GM19467 (cell line): Measurements from ENCODE around the gene SHLD1.

ENCODE experiments used
- ATAC-seq: cut with Tn5 transposase; IDR thresholded peaks from one replicate; pipeline ENCODE4 v1.9.1; 2021; ENCODE audit warnings: mild to moderate bottlenecking, moderate library complexity; ENCODE audit not compliant: unreplicated experiment

Gene SHLD1

GRCh38 chr20:5811746-5812145 is 61.5 kb downstream of the SHLD1 start:
- no peak for ATAC-seq

DNA sequence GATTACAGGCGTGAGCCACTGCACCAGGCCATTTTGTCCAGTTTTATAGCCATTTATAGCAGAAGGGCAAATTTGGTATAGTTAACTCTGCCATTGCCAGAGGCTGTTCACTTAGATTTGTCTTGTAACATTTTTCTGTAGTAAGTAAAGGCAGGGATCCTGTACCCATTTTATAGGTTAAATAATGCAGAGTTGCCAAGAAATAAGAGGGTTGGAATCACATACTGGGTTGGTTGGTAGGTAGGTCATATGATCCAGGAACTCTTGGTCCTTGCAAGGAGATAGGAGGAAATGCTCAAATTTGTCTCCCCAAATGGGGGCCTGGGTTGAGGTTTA is 68.1 kb downstream of the SHLD1 start:
- ATAC-seq, result no peak

DNA sequence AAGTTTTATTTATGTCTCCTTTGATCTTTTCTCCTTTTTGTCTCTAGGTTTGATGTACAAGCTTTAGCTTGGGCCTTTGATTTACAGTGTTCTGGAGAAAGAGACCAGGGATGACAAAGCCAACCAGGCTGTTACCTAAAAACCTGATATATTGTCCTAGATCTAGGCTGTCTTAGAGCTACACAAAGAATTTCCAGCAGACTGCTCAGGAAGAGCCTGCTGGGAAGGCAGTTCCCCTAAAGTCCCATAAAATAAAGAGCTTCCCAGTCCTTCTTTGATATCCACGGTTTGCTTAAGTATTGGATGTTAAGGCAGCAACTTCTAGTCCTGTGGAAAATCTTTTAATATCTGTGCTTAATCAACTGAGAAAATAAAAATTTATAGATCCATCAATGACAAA is 70.5 kb downstream of the SHLD1 start:
- no peak for ATAC-seq

- no peak for ATAC-seq
These were observed 71.5 kb downstream of the SHLD1 start for GRCh38 chr20:5821627-5822215.

GRCh38 chr20:5822569-5822968 is 72.4 kb downstream of the SHLD1 start:
- ATAC-seq, result no peak

DNA sequence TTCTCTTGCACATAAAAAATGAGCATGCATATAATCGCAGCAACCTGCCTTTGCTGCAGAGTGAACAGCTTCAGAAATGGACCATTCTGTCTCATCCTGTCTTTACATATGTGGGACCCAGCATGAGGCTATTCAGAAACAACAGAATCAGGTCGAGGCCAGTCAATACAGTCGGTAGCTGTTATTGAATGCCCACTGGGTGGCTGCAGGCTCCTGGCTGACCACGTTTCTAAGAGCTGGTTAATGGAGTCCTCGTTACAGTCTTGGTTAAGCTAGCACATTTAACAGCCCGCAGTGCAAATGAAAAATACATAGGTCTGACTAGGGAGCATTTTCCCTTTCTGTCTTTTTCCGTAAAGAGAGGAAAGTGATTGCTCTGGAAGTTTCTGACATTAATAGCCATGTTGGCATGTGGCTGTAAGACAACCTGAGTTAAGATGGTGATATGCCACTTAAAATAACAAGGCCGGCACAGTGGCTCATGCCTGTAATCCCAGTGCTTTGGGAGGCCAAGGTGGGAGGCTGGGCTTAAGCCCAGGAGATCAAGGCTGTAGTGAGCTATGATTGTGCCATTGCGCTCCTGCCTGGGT is 75.0 kb downstream of the SHLD1 start:
- ATAC-seq, result no peak

GRCh38 chr20:5827098-5827853 is 77.1 kb downstream of the SHLD1 start:
- no peak for ATAC-seq

DNA sequence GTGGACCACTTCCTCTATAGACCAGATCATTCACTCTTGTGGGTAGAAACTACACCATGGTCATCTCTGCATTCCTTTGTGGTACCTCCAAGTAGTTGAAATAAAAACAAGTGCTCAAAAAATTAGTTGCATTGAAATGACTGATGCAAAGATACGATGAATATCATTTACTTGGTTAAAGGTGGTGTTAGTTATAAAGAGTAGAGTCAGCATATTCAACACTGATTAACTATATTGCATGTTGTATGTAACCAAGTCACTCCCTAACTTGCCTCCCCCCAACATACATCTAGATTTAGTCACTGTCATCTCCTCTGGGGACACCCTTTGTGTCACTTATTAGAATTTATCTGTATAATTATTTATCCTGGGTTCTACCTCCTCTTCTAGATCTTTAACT is 77.7 kb downstream of the SHLD1 start:
- ATAC-seq, result no peak

GRCh38 chr20:5829241-5829809 is 79.1 kb downstream of the SHLD1 start:
- ATAC-seq, result no peak

DNA sequence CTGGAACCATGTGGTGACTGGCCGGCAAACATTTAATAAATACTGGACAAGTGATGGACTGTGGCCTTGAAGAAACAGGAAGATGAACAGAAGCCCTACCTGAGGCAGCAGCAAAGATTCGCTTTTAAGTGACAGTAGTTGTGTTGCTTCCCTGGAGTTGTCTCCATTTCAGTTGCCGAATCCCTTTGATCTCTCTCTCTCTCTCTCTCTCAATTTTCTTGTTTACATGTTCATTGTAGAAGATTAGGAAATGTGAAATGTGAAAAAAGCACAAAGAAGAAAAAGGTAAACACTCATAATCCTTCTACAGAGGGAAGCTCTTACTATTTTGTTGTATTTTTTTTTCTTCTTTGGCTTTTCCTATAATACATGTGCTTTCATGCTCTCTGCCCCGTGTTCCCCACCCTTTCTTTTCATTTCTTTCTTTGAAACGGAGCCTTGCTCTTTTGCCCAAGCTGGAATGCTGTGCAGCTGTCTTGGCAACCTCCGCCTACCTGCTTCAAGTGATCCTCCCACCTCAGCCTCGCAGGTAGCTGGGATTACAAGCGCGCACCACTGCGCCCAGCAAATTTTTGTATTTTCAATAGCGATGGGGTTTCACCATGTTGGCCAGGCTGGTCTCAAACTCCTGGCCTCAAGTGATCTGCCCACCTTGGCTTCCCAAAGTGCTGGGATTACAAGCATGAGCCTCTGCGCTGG is 81.5 kb downstream of the SHLD1 start:
- no peak for ATAC-seq

DNA sequence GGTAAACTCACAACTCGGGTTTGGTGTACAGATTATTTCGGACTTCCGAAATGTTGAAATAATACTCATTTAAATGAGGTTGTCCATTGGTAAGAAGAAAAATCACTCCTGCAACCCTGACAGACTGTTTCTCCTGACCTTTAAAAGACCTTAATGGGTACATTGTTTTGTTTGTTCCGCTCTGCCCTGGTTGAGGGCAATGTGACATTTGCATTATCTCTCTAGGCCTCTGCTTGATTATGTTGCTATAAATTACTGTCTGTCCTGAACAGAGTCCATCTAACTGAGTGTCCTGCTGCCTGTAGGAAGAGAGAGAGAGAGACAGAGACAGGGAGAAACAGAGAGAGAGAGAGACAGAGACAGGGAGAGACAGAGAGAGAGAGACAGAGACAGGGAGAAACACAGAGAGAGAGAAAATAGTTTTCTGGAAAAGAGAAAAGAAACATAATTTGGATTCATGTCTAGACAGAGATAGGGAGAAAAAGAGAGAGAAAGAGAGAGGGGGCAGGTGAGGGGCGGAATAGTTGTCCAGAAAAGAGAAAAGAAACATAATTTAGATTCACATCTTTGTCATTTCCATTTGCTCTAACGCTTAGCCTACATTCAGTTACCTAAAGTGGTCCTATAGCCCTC is 83.2 kb downstream of the SHLD1 start:
- ATAC-seq, result no peak

DNA sequence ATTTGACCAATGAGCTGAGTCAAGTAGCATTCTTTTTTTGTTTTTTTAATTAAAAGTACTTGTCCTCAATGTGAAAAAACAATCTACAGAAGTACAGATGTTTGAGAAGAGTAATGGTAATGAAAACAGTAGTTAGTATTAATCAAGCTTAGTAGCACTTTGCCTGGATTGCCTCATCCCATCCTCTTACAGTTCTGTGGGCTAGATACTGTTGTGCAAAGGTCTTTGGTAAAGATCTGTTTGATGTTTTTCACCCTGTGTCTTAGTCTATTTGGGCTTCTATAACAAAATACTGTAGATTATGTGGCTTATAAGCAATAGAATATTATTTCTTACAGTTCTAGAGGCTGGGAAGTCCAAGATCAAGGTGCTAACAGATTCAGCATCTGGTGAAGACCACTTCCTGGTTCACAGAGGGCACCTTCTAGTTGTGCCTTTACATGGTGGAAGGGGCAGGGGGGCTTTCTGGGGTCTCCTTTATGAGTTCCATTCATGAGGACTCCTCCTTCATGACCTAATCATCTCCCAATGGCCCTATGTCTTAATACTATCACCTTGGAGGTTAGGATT is 84.3 kb downstream of the SHLD1 start:
- no peak for ATAC-seq

DNA sequence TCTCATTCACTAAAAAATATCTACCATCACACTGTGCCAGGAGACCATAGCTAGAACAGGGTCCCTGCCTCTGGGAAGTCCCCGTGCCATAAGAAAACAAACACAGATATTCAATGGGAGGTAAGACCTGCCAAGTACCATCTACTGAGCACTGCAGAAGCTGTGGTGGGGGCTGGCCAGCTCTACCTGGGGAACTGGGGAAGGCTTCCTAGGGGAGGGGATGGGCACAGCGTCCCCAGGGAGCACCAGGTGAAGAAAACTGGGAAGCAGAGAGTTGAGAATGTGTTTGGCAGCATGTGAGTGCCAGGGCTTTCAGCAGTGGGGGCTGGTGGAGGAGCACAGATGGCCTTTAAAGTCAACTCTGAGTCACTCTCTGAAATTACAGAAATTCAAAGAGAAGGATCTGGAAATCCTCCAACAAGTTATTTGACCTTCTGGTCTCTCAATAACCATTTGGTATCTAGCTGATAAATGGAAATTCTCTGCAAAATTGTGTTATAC is 85.2 kb downstream of the SHLD1 start:
- no peak for ATAC-seq

- no peak for ATAC-seq
These were observed 85.7 kb downstream of the SHLD1 start for GRCh38 chr20:5835871-5836270.

- no peak for ATAC-seq
These were observed 86.4 kb downstream of the SHLD1 start for GRCh38 chr20:5836569-5836968.

- no peak for ATAC-seq
These were observed 90.3 kb downstream of the SHLD1 start for GRCh38 chr20:5840411-5841002.

GRCh38 chr20:5841522-5841921 is 91.3 kb downstream of the SHLD1 start:
- no peak for ATAC-seq

DNA sequence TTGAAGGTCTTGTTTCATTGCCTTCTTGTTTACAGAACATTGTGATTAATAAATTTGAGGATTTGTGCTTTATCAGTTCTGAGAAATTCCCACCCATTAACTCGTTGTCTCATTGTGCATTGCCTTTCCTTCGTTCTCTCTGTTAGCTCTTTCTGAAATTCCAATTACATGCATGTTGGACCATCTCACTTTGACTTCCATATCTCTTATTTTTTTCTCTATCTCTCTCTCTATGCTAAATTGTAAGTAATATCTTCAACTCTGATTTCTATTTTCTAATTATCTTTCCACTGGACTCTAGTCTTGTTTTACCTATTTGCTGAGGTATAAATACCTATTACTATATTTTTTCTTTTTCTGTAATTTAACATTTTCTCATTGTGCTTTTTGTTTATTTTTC is 92.3 kb downstream of the SHLD1 start:
- no peak for ATAC-seq

GRCh38 chr20:5843054-5843592 is 92.9 kb downstream of the SHLD1 start:
- peak; percentile 43 for ATAC-seq
